HEK293T (cell line): ENCODE results near the gene ACADSB.

Experiments used
- CTCF ChIA-PET: fragments of 350-600 bp; formaldehyde crosslinking; extraction: SDS; loops from one replicate; lab custom pipeline; 2021; ENCODE audit warnings: antibody characterized with exemption, inconsistent platforms; lab: Yijun Ruan, JAX
- POLR2A ChIA-PET: fragments of 350-600 bp; formaldehyde crosslinking; extraction: SDS; loops from one replicate; lab custom pipeline; 2020; ENCODE audit warnings: antibody characterized with exemption, inconsistent platforms; lab: Yijun Ruan, JAX
- DNase-seq: peaks from one replicate; pipeline ENCODE4 v3.0.0; 2012; ENCODE audit warnings: mixed read lengths; ENCODE audit errors: extremely low spot score
- ARNT ChIP-seq: fragments of 450-650 bp; IDR thresholded peaks from 2 replicates; pipeline ENCODE4 v1.6.1; 2017; ENCODE audit warnings: mild to moderate bottlenecking
- BHLHE40 ChIP-seq: fragments of 450-650 bp; IDR thresholded peaks from 2 replicates; pipeline ENCODE4 v1.6.1; 2016; ENCODE audit warnings: mild to moderate bottlenecking, moderate library complexity, borderline replicate concordance
- CTBP1 ChIP-seq: fragments of 450-650 bp; IDR thresholded peaks from 2 replicates; pipeline ENCODE4 v1.6.1; 2016; ENCODE audit warnings: borderline replicate concordance
- ELF4 ChIP-seq: fragments of 450-650 bp; IDR thresholded peaks from 2 replicates; pipeline ENCODE4 v1.6.1; 2017; ENCODE audit warnings: antibody characterized with exemption
- FOXA1 ChIP-seq: fragments of 450-650 bp; IDR thresholded peaks from 2 replicates; pipeline ENCODE4 v1.6.1; 2016; ENCODE audit warnings: mild to moderate bottlenecking
- FOXK2 ChIP-seq: fragments of 450-650 bp; IDR thresholded peaks from 2 replicates; pipeline ENCODE4 v1.6.1; 2016; ENCODE audit warnings: mild to moderate bottlenecking
- FOXM1 ChIP-seq: fragments of 450-650 bp; IDR thresholded peaks from 2 replicates; pipeline ENCODE4 v1.6.1; 2017; ENCODE audit warnings: mild to moderate bottlenecking, borderline replicate concordance
- HDGF ChIP-seq: fragments of 450-650 bp; IDR thresholded peaks from 2 replicates; pipeline ENCODE4 v1.6.1; 2017; ENCODE audit warnings: antibody characterized with exemption, borderline replicate concordance
- L3MBTL2 ChIP-seq: fragments of 450-650 bp; conservative IDR thresholded peaks from 2 replicates; pipeline ENCODE4 v1.6.1; 2016; ENCODE audit warnings: mild to moderate bottlenecking
- LEF1 ChIP-seq: fragments of 450-650 bp; IDR thresholded peaks from 2 replicates; pipeline ENCODE4 v1.6.1; 2017; ENCODE audit warnings: mild to moderate bottlenecking, borderline replicate concordance
- NFRKB ChIP-seq: fragments of 450-650 bp; IDR thresholded peaks from 2 replicates; pipeline ENCODE4 v1.6.1; 2016; ENCODE audit warnings: mild to moderate bottlenecking, moderate library complexity
- SP1 ChIP-seq: fragments of 450-650 bp; IDR thresholded peaks from 2 replicates; pipeline ENCODE4 v1.6.1; 2017
- SUZ12 ChIP-seq: fragments of 450-650 bp; IDR thresholded peaks from 2 replicates; pipeline ENCODE4 v1.6.1; 2016; ENCODE audit warnings: mild to moderate bottlenecking
- TARDBP ChIP-seq: fragments of 450-650 bp; IDR thresholded peaks from 2 replicates; pipeline ENCODE4 v1.6.1; 2016
- ZNF384 ChIP-seq: fragments of 450-650 bp; IDR thresholded peaks from 2 replicates; pipeline ENCODE4 v1.6.1; 2016
- TF ChIP-seq, protein P1 (sequence below): fragments of 450-650 bp; IDR thresholded peaks from 2 replicates; pipeline ENCODE4 v1.6.1; 2016

The ACADSB gene

DNA sequence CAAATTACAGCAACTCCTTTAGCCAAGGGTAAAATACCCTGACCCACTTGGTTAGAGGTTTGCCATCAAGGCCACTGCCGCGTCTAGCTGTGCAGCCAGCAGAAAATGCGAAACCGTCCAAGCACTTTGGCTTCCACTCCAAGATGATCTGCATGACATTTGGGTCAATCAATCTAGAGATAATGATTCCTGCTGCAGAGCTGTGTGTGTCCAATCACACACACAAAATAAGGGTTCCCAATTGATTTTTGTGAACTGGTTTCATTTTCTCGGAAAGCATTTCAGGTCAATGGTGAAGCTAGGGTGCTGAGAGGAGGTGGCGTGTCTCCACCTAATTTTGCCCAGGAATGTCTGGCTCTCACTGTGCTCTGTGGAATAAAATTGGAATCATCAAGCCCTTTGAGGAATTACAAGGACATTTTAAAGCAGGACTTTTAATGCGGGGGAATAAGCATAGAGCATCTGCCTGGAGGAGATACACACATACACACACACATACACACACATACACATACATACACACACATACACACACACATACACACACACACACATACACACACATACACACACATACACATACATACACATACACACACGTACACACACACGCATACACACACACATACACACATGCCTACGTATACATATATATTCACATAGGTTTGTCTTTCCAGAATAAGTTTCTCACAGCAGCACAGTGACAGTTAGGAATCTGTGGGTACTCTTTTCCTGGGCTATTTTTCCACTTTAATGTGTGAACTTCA is 59.5 kb downstream of the ACADSB start:
- DNase-seq = no peak
- POLR2A ChIA-PET = interaction anchor here (0.8 kb wide), 1 partner anchor 86 kb away, joined by 3 read pairs; the partner anchor contains the start of gene BUB3
- TF ChIP-seq ZNF384 = no peak
- TF ChIP-seq FOXK2 = no peak
- no peak for TF ChIP-seq TARDBP
- TF ChIP-seq, protein P1, sequence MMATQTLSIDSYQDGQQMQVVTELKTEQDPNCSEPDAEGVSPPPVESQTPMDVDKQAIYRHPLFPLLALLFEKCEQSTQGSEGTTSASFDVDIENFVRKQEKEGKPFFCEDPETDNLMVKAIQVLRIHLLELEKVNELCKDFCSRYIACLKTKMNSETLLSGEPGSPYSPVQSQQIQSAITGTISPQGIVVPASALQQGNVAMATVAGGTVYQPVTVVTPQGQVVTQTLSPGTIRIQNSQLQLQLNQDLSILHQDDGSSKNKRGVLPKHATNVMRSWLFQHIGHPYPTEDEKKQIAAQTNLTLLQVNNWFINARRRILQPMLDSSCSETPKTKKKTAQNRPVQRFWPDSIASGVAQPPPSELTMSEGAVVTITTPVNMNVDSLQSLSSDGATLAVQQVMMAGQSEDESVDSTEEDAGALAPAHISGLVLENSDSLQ = no peak
- TF ChIP-seq BHLHE40 = no peak
- TF ChIP-seq ARNT = no peak
- TF ChIP-seq ELF4 = no peak
- CTCF ChIA-PET = no interaction called here

DNA sequence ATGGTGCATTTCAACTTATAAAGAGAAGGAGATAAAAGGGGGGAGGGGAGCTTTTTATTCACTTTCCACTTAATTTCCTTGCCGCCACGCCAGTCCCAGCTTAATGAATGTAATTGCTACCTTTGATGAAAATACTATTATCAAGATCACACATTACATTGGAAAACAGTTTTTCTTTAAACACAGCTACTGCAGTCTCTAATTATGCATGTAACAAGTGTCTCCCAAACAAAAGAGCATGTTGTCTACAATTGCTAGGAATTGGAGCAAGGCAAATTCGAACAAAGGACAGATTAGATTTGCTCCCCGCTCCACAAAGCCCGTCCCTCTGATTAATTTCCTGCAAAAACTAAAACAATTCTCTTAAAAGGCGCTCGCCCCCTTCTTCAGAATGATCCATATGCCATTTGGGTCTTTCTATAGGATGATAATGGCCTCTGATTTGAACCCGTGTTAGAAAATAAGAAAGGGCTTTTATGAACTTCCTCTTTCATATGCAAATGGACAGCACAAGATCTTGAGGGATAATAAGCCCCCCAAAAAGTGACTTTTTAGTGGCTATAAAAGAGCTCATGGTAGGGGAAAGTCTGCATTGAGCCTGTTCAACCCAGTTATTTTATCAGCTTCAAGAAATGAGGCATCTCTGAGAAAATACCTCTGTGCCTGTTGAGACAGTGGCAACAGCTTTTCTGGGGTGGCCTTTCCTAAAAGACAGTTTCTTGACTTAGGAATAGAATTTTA is 60.6 kb downstream of the ACADSB start:
- TF ChIP-seq BHLHE40 (no peak), TARDBP (no peak), HDGF (no peak), FOXA1 (no peak), ZNF384 (no peak), ARNT (no peak), NFRKB (no peak), FOXM1 (no peak), SP1 (no peak), SUZ12 (no peak), FOXK2 (no peak), ELF4 (no peak), L3MBTL2 (no peak), CTBP1 (no peak), LEF1 (no peak)
- TF ChIP-seq, protein P1 = no peak
- POLR2A ChIA-PET = no interaction called here
- no peak for DNase-seq
- CTCF ChIA-PET = no interaction called here

DNA sequence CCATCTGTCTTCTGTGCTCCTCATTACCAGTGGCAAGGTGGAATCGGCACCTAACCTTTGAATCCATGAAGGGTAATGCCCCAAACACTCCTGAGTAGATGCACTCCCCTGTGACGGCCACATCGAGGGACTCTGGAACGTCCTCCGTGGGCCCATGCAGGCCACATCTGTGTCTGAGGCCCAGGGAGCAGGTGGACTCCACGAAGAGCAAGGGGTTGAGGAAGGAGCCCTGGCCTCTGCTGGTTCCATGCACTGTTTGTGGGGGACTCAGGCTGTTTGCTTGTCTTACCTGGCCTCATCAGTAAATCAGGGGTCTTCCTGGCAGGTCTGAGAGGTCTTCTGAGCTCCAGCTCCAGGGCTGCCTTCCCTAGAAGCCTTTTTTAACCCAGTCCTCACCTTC is 64.4 kb downstream of the ACADSB start:
- DNase-seq = no peak
- ChIA-PET CTCF (no interaction called here), POLR2A (no interaction called here)
- TF ChIP-seq LEF1 (no peak), ZNF384 (no peak), SUZ12 (no peak), ELF4 (no peak), BHLHE40 (no peak), SP1 (no peak), NFRKB (no peak), FOXM1 (no peak), FOXK2 (no peak), ARNT (no peak), L3MBTL2 (no peak)

DNA sequence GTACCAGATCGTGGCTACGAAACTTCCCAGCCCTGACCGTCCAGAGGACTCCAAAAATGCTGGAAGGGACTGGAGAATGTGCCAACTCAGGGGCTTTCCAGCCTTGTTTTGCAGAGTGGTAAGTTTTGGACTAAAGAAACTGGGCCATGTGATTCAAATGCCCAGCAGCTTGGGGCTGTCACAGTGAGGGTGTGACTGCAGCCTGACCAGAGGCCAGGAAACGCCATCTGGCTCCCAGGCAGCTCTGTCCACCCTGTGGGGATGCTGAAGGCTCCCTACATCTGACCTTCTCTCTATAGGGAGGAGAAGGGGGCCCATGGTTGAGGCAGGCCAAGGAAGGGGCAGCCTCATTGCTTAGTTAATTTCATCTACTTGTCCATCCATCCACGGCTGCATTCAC is 65.4 kb downstream of the ACADSB start:
- CTCF ChIA-PET = no interaction called here
- TF ChIP-seq, protein P1 = no peak
- TF ChIP-seq SP1 = no peak
- no peak for TF ChIP-seq BHLHE40
- no peak for TF ChIP-seq NFRKB
- TF ChIP-seq ELF4 = no peak
- no peak for TF ChIP-seq FOXA1
- TF ChIP-seq LEF1 = no peak
- no peak for TF ChIP-seq FOXK2
- TF ChIP-seq ARNT = no peak
- TF ChIP-seq TARDBP = no peak
- no peak for TF ChIP-seq ZNF384
- TF ChIP-seq HDGF = no peak
- TF ChIP-seq CTBP1 = no peak
- TF ChIP-seq FOXM1 = no peak
- no peak for TF ChIP-seq SUZ12
- DNase-seq = no peak
- POLR2A ChIA-PET = no interaction called here

DNA sequence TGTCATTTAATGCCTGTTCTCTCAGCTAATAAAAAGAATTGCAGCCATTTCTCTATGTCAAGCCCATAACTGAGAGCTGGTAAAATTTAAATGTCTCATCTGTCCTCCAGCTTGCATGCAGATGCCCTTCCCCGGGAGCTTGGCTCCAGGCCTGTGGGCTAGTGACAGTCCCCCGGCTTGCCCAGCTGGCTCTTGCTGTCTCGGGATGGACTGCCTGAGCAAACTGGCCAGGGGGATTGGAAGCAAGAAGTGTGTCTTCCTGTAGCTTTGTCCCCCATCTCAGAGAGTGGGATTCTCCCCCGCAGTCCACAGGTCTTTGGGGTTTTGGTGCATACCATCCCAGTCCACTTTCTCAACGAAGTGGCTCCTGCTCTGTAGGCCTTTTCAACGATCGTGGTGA is 73.1 kb downstream of the ACADSB start:
- CTCF ChIA-PET = interaction anchor here (0.7 kb wide), 1 partner anchor 25 kb away, joined by 3 read pairs; no protein-coding TSS in a partner anchor
- DNase-seq = no peak
- TF ChIP-seq HDGF = no peak
- TF ChIP-seq ZNF384 = no peak
- TF ChIP-seq FOXK2 = no peak
- TF ChIP-seq NFRKB = no peak
- POLR2A ChIA-PET = no interaction called here

DNA sequence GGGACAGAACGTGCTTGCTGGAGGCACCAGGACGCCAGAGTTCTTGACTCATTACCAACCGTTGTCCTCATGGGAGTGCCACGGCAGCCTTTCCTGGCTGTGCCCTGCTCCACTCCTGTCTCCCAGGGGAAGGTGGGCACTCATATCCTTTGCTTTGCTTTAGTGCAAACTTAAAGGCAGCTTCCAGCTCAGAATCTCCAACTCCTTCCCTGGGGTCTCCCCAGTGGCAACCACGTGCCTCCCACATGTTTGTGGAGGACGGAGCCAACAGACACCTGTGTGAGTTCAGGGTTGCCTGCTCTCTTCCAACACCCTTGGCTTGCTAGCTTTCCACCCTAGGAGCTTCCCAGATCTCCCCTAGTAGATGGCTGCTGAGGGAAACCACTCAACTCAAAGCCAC is 75.0 kb downstream of the ACADSB start:
- ChIA-PET CTCF (no interaction called here), POLR2A (no interaction called here)
- TF ChIP-seq SP1 (no peak), ELF4 (no peak), FOXK2 (no peak), L3MBTL2 (no peak), HDGF (no peak), NFRKB (no peak), BHLHE40 (no peak), ZNF384 (no peak), ARNT (no peak), LEF1 (no peak), SUZ12 (no peak), CTBP1 (no peak), FOXA1 (no peak)
- DNase-seq = no peak
